Fibroblast of lung (primary cell): ENCODE measurements around the gene TENM4.

Experiments
- EZH2 ChIP-seq: IDR thresholded peaks from 2 replicates; pipeline ENCODE4 v1.5.1; 2012; ENCODE audit warnings: low read length, control low read depth, mild to moderate bottlenecking; ENCODE audit errors: missing control alignments
- TF ChIP-seq, protein P1 (sequence below), 2 donors: IDR thresholded peaks in 1 of 2; conservative IDR thresholded peaks in 1 of 2; 1 replicate in 1 of 2; 2 replicates in 1 of 2; pipeline ENCODE4 v1.5.1; 2011 to 2012; ENCODE audit warnings: low read length in 2 of 2, control low read depth in 1 of 2, inconsistent platforms in 1 of 2, low read depth in 1 of 2, mild to moderate bottlenecking in 1 of 2

DNA sequence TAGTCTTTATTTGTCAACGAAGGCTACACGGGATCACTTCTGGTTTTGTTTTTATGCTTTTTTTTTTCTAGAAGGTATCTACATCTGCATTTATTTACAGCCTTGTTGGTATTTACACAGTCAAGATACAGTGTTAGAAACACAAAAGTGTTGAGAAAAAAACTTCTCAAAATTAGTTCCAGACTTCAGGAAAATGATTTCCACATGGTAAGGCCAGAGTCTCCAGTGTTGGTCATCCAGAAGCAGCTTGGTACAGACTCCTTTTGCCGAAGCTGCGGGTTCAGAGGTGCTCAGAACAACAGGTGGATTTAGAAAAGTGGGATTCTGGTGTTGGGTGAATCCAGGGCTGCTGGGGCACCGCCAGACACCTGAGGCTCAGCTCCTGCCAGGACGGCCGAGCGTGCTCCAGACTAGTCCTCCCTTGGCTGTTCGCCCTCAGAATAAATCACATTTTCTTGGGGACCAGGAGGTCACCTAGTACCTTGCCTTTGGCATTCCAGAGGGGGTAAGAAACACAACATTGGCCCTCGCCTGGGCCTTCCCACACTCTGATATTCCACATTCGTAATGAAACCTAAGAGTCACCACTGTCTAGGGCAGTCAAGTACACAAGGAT, 787.4 kb downstream of the TENM4 start:
- TF ChIP-seq, protein P1, sequence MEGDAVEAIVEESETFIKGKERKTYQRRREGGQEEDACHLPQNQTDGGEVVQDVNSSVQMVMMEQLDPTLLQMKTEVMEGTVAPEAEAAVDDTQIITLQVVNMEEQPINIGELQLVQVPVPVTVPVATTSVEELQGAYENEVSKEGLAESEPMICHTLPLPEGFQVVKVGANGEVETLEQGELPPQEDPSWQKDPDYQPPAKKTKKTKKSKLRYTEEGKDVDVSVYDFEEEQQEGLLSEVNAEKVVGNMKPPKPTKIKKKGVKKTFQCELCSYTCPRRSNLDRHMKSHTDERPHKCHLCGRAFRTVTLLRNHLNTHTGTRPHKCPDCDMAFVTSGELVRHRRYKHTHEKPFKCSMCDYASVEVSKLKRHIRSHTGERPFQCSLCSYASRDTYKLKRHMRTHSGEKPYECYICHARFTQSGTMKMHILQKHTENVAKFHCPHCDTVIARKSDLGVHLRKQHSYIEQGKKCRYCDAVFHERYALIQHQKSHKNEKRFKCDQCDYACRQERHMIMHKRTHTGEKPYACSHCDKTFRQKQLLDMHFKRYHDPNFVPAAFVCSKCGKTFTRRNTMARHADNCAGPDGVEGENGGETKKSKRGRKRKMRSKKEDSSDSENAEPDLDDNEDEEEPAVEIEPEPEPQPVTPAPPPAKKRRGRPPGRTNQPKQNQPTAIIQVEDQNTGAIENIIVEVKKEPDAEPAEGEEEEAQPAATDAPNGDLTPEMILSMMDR (conservative IDR thresholded peaks at IDR 0.05 in 1 of 2, IDR thresholded peaks at IDR 0.05 in 1 of 2; ENCODE audit: low read depth in 1 of 2, low read length in 2 of 2): no peak
- no peak for TF ChIP-seq EZH2
